Gastrocnemius medialis (tissue), 4 donors: ENCODE results near the gene FYB1. TPM values are rescaled to one million over a fixed set of nuclear protein-coding genes. Genes with fewer than 3 reads are reported as not detected.

Experiments
- ATAC-seq, 2 donors: fragments of 150-250 bp; one replicate each; pipeline ENCODE4 v1.9.1; 2016
- DNase-seq, 2 donors: peaks; one replicate each; pipeline ENCODE4 v3.0.0-alpha.2; 2019
- H3K27ac ChIP-seq, 4 donors: fragments of 200-600 bp; sonication (generic); 1 replicate in 1 of 4; 2 replicates in 3 of 4; pipeline ENCODE4 v1.5.1; 2016 to 2018; ENCODE audit warnings: mild to moderate bottlenecking in 2 of 4, moderate library complexity in 1 of 4
- H3K27me3 ChIP-seq, 3 donors: fragments of 200-600 bp; sonication (generic) in 2 of 3; 1 replicate in 1 of 3; 2 replicates in 2 of 3; pipeline versions ENCODE4 v1.5.1 to v1.6.0; 2016 to 2019; ENCODE audit warnings: mild to moderate bottlenecking in 1 of 3, moderate library complexity in 1 of 3
- H3K36me3 ChIP-seq, 2 donors: fragments of 200-600 bp; sonication (generic) in 1 of 2; one replicate each; pipeline ENCODE4 v1.5.1; 2017 to 2018
- H3K4me1 ChIP-seq, 2 donors: fragments of 200-600 bp; sonication (generic) in 1 of 2; one replicate each; pipeline ENCODE4 v1.5.1; 2016 to 2017; ENCODE audit warnings: mild to moderate bottlenecking in 2 of 2
- H3K4me3 ChIP-seq, 4 donors: fragments of 200-600 bp; sonication (generic) in 3 of 4; 1 replicate in 1 of 4; 2 replicates in 3 of 4; pipeline ENCODE4 v1.5.1; 2016 to 2019; ENCODE audit warnings: mild to moderate bottlenecking in 2 of 4
- H3K9me3 ChIP-seq, 3 donors: fragments of 200-600 bp; sonication (generic) in 2 of 3; 1 replicate in 1 of 3; 2 replicates in 2 of 3; pipeline ENCODE4 v1.5.1; 2016 to 2019
- POLR2A ChIP-seq, 2 donors: fragments of 450-650 bp; IDR thresholded peaks; one replicate each; pipeline ENCODE4 v1.6.1; 2017; ENCODE audit warnings: antibody characterized with exemption in 2 of 2, mild to moderate bottlenecking in 2 of 2, moderate library complexity in 2 of 2
- in situ Hi-C, 4 donors: fragments of 200-750 bp; cut with MboI; loops; one replicate each; pipeline versions ENCODE4 v1.15.0 to v1.8.0; 2017; ENCODE audit warnings: low sequenced_read_pairs in 4 of 4
- intact Hi-C: fragments of 100-400 bp; cut with DNase I; formaldehyde crosslinking; loops from one replicate; pipeline ENCODE4 v1.15.1; 2023; ENCODE audit warnings: low total_unique reads
- total RNA-seq, 4 donors: library from RNA; depleted of rRNA; stranded (reverse); fragments of >200 nt; gene quantifications; one replicate each; pipeline versions ENCODE4 v1.1.0 to v1.2.3, GENCODE V29; 2016
- TF ChIP-seq, protein P1 (sequence below), 5 experiments: fragments of 450-650 bp in 3 of 5; fragments of 200-600 bp in 2 of 5; sonication (generic) in 2 of 5; IDR thresholded peaks in 4 of 5; conservative IDR thresholded peaks in 1 of 5; 1 replicate in 4 of 5; 2 replicates in 1 of 5; pipeline ENCODE4 v1.5.1; 2016 to 2019; ENCODE audit warnings: antibody characterized with exemption in 5 of 5, mild to moderate bottlenecking in 3 of 5, moderate library complexity in 3 of 5

FYB1 gene
- total RNA-seq, 4 donors from 2014 or later: 1.1 to 5.6 (median 2.6) TPM

GRCh38 chr5:39138892-39139291, 80.5 kb downstream of the FYB1 start:
- Histone ChIP-seq H3K4me1 (no peaks in the 10 kb centered on the region), H3K9me3 (no peaks in the 10 kb centered on the region), H3K27me3 (no peaks in the 10 kb centered on the region), H3K4me3 (no peak overlapping the region), H3K27ac (no peak overlapping the region), H3K36me3 (no peaks in the 10 kb centered on the region)
- intact Hi-C loops (no loop called here), in situ Hi-C loops (no loop called here)
- TF ChIP-seq, protein P1, sequence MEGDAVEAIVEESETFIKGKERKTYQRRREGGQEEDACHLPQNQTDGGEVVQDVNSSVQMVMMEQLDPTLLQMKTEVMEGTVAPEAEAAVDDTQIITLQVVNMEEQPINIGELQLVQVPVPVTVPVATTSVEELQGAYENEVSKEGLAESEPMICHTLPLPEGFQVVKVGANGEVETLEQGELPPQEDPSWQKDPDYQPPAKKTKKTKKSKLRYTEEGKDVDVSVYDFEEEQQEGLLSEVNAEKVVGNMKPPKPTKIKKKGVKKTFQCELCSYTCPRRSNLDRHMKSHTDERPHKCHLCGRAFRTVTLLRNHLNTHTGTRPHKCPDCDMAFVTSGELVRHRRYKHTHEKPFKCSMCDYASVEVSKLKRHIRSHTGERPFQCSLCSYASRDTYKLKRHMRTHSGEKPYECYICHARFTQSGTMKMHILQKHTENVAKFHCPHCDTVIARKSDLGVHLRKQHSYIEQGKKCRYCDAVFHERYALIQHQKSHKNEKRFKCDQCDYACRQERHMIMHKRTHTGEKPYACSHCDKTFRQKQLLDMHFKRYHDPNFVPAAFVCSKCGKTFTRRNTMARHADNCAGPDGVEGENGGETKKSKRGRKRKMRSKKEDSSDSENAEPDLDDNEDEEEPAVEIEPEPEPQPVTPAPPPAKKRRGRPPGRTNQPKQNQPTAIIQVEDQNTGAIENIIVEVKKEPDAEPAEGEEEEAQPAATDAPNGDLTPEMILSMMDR (IDR thresholded peaks at IDR 0.05 in 4 of 5, conservative IDR thresholded peaks at IDR 0.05 in 1 of 5): no peak
- TF ChIP-seq POLR2A (IDR thresholded peaks at IDR 0.05): no peak
- no peak for DNase-seq
- ATAC-seq: no peak

- Histone ChIP-seq H3K36me3 (no peaks in the 10 kb centered on the region), H3K4me3 (no peak overlapping the region), H3K4me1 (no peaks in the 10 kb centered on the region), H3K9me3 (no peaks in the 10 kb centered on the region), H3K27ac (no peak overlapping the region), H3K27me3 (no peaks in the 10 kb centered on the region)
- no peak for TF ChIP-seq POLR2A (IDR thresholded peaks at IDR 0.05)
- TF ChIP-seq, protein P1 (IDR thresholded peaks at IDR 0.05 in 4 of 5, conservative IDR thresholded peaks at IDR 0.05 in 1 of 5): no peak
- intact Hi-C loops (no loop called here), in situ Hi-C loops (no loop called here)
- ATAC-seq (no peak), DNase-seq (no peak)
Measured at GRCh38 chr5:39137819-39138451, 81.4 kb downstream of the FYB1 start.

DNA sequence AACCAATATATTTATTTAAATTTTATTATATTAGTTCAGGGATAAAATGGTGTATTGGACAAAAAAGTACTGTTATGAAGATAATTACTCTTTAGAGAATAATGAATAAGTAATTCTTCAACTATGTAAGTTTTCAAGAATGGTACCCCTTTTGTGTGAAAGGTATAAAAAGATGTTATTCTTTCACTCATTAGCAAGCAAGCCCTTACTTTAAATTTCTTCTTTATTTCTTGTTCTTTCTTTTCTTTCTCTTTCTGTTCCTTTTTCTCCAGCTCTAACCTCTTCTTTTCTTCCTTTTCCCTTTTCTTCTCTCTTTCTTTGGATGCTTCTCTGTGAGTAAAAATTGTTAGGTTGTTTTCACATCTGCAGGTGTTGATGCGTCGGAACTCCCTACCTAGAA, 82.0 kb downstream of the FYB1 start:
- ATAC-seq: no peak

DNA sequence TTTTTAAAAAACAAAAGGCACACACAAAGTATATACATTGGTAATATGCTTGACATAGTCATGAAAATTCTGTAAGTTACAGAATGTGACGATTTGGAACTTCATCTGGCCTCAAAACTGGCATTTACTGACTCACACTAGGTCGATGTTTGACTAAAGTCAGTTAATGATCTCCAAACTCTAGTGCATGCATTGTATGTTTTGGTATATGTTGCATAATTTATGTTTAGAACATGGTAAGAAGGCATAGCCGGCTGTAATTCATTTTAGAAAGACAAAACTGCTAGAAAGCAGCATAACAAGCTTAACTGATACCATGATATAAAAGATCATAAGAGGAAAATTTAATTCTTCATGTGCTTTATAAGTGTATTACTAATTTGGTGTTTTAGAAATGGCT, 86.6 kb downstream of the FYB1 start:
- intact Hi-C loops: no loop called here
- Histone ChIP-seq H3K4me1 (no peaks in the 10 kb centered on the region), H3K36me3 (no peaks in the 10 kb centered on the region), H3K4me3 (no peak overlapping the region), H3K27ac (no peak overlapping the region), H3K9me3 (no peaks in the 10 kb centered on the region), H3K27me3 (no peaks in the 10 kb centered on the region)
- in situ Hi-C loops: no loop called here
- DNase-seq (no peak), ATAC-seq (no peak)
- TF ChIP-seq, protein P1 (IDR thresholded peaks at IDR 0.05 in 4 of 5, conservative IDR thresholded peaks at IDR 0.05 in 1 of 5): no peak
- TF ChIP-seq POLR2A (IDR thresholded peaks at IDR 0.05): no peak

More for the DNA sequence above, 82.0 kb downstream of the FYB1 start:
- Histone ChIP-seq H3K27me3 (no peaks in the 10 kb centered on the region), H3K9me3 (no peaks in the 10 kb centered on the region), H3K4me1 (no peaks in the 10 kb centered on the region), H3K27ac (no peak overlapping the region), H3K4me3 (no peak overlapping the region), H3K36me3 (no peaks in the 10 kb centered on the region)
- intact Hi-C loops (no loop called here), in situ Hi-C loops (no loop called here)
- TF ChIP-seq POLR2A (IDR thresholded peaks at IDR 0.05): no peak
- TF ChIP-seq, protein P1 (IDR thresholded peaks at IDR 0.05 in 4 of 5, conservative IDR thresholded peaks at IDR 0.05 in 1 of 5): no peak
- DNase-seq: no peak

DNA sequence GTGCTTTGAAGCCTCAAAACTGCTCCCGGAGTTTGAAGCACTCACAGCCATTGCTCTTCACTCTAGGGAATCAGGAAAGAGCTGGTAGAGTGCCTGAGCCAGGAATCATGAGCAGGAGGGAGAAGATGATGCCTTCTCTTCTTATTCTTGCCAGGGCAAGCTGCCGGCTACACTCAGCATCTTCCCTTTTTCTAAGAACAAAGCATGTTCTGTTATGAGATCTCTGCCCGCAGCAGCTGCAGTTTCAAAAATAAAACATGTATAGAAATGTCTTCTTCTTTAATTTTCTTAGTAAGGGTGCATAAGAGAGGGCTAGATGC, 87.3 kb downstream of the FYB1 start:
- no peak overlapping the region for H3K27ac ChIP-seq
- no peaks in the 10 kb centered on the region for H3K4me1 ChIP-seq
- in situ Hi-C loops (no loop called here), intact Hi-C loops (no loop called here)
- no peak for TF ChIP-seq POLR2A (IDR thresholded peaks at IDR 0.05)
- TF ChIP-seq, protein P1 (IDR thresholded peaks at IDR 0.05 in 4 of 5, conservative IDR thresholded peaks at IDR 0.05 in 1 of 5): no peak
- H3K27me3 ChIP-seq: no peaks in the 10 kb centered on the region
- no peaks in the 10 kb centered on the region for H3K36me3 ChIP-seq
- no peak overlapping the region for H3K4me3 ChIP-seq
- DNase-seq: no peak
- no peak for ATAC-seq
- no peaks in the 10 kb centered on the region for H3K9me3 ChIP-seq
